ENCODE measurements around the gene MYH1. TPM values are rescaled to one million over a fixed set of nuclear protein-coding genes. Genes with fewer than 3 reads are reported as not detected.

The MYH1 gene
- total and polyA plus RNA-seq, 2 donors (not counting 3 experiments of a cell fraction or from before 2014, with no cell fraction given), result not detected

DNA sequence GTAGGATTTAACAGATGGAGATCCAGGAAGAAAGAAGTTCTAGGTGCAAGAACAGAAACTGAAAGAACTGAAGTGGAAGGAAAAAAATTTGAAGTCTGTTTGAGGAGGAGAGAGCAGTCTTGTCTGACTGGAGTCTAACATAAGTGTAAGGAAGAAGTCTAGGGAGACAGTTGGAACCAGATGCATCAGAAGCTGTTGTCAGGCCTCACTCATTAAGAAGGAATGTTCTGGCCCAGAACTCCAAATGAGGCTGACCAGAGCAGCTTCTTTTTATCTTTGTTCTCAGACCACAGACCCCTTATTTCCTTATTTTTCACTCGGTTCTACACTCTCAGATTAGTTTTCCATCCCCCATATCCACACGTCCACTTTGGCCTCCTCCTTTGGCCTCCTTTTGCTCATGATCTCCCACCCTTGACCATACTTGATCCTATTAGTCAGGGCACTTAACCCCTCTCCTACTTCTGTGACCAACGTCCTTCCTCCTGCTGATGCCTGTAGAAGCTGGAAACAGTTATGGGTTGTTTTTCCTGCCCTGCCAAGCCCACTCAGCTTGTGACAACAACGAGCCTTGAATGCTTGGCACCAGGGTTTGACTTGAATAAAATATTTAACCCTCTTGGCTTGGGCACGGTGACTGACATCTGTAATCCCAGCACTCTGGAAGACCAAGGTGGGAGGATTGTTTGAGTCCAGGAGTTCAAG lies 38.1 kb upstream of the MYH1 start:
- no peaks in the 10 kb centered on the region for H3K27me3 ChIP-seq (ENCODE audit: control insufficient read depth in 2 of 2, insufficient read depth in 2 of 2, low read length in 2 of 2)
- dilution Hi-C loops (cut with MboI; ENCODE audit: extremely low pct_ligation_motif_present, low sequenced_read_pairs) (no loop called here), intact Hi-C loops (cut with micrococcal nuclease) (no loop called here)
- H3K9me1 ChIP-seq (replicated peaks; ENCODE audit: control insufficient read depth, extremely low read depth, insufficient read depth, low read length), result no peaks in the 10 kb centered on the region
- no peaks in the 10 kb centered on the region for H3K79me2 ChIP-seq (ENCODE audit: control insufficient read depth, insufficient read depth, low read length)
- no peak overlapping the region for H3K9ac ChIP-seq (replicated peaks; ENCODE audit: extremely low read depth, insufficient read depth, low read length)
- TF ChIP-seq MYC (IDR thresholded peaks at IDR 0.05; ENCODE audit: low read depth, low read length) (no peak), EZH2 (IDR thresholded peaks at IDR 0.05; ENCODE audit: borderline replicate concordance, low read depth, low read length, severe bottlenecking) (no peak), POLR2AphosphoS5 (IDR thresholded peaks at IDR 0.05; ENCODE audit: insufficient read depth, low read depth, low read length) (no peak), FOS (IDR thresholded peaks at IDR 0.05; ENCODE audit: borderline replicate concordance, insufficient read depth, low read length) (no peak), POLR2A (IDR thresholded peaks at IDR 0.05; ENCODE audit: low read depth, low read length) (no peak), JUN (IDR thresholded peaks at IDR 0.05; ENCODE audit: borderline replicate concordance, insufficient read depth, insufficient read length, low read depth) (no peak), GATA2 (IDR thresholded peaks at IDR 0.05; ENCODE audit: insufficient read depth, insufficient read length, low read depth, low read length) (no peak)
- TF ChIP-seq, protein P1, sequence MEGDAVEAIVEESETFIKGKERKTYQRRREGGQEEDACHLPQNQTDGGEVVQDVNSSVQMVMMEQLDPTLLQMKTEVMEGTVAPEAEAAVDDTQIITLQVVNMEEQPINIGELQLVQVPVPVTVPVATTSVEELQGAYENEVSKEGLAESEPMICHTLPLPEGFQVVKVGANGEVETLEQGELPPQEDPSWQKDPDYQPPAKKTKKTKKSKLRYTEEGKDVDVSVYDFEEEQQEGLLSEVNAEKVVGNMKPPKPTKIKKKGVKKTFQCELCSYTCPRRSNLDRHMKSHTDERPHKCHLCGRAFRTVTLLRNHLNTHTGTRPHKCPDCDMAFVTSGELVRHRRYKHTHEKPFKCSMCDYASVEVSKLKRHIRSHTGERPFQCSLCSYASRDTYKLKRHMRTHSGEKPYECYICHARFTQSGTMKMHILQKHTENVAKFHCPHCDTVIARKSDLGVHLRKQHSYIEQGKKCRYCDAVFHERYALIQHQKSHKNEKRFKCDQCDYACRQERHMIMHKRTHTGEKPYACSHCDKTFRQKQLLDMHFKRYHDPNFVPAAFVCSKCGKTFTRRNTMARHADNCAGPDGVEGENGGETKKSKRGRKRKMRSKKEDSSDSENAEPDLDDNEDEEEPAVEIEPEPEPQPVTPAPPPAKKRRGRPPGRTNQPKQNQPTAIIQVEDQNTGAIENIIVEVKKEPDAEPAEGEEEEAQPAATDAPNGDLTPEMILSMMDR (IDR thresholded peaks at IDR 0.05; ENCODE audit: extremely low read depth in 1 of 2, insufficient read depth in 1 of 2, low read depth in 1 of 2, low read length in 2 of 2), result no peak
- TF ChIP-seq, protein P2, sequence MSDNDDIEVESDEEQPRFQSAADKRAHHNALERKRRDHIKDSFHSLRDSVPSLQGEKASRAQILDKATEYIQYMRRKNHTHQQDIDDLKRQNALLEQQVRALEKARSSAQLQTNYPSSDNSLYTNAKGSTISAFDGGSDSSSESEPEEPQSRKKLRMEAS (IDR thresholded peaks at IDR 0.05; ENCODE audit: insufficient read depth, insufficient read length), result no peak
- H3K4me2 ChIP-seq (ENCODE audit: insufficient read depth, low read length), result no peak overlapping the region
- POLR2A ChIA-PET, result no interaction called here
- no peaks in the 10 kb centered on the region for H3K9me3 ChIP-seq (replicated peaks; ENCODE audit: control insufficient read depth, insufficient read depth, low read length)
- H3K27ac ChIP-seq (ENCODE audit: insufficient read depth, low read depth, low read length), result no peak overlapping the region
- no peaks in the 10 kb centered on the region for H3K36me3 ChIP-seq (ENCODE audit: control insufficient read depth in 2 of 2, extremely low read depth in 1 of 2, insufficient read depth in 2 of 2, low read length in 2 of 2)
- H2AFZ ChIP-seq (ENCODE audit: low read depth, low read length), result no peak overlapping the region
- CTCF ChIA-PET, result no interaction called here
- no peaks in the 10 kb centered on the region for H3K4me1 ChIP-seq (ENCODE audit: control insufficient read depth, extremely low read depth, insufficient read depth, low read length)
- no peak overlapping the region for H3K4me3 ChIP-seq (replicated peaks in 1 of 3; ENCODE audit: insufficient read depth in 1 of 3, low read depth in 1 of 3, low read length in 3 of 3)
- no TSS peak for BruUV-seq (replicated peaks)
- FAIRE-seq (no peak), DNase-seq (ENCODE audit: low read depth, low spot score) (no peak)
- H4K20me1 ChIP-seq (replicated peaks; ENCODE audit: control insufficient read depth, extremely low read depth, insufficient read depth, low read length), result no peaks in the 10 kb centered on the region
